ENCODE measurements around the gene FNDC3B.

DNA sequence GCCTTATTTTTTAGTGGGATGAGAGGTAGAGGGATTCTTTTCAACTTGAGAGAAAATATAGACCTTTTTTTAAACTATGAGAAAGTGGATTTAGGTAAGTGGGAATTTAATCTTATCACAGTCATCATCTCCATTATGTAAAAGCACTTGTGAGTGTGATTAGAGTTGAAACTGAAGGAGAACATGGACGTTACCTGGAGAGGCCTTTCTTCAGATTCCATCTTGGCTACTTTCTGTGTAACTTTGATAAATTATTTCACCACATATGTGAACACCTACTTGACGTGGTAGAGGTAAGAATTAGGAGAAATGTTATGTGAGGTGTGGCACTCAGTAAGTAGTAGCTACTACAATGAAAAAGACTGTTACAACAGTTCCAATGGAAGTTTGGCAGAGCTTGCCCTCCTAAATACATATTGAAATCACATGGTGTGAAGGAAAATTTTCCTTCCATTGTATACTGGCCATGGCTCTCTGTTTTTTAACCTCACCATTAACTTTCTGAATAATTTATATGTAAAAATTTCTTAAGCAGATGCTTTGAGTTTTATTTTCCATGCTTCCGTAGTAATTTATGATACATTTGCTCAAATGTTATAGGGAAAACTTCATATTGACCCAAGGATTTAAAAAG lies 193.3 kb downstream of the FNDC3B start:
- no peak for TF ChIP-seq CTCF (conservative IDR thresholded peaks at IDR 0.05; ENCODE audit: low read length)
- TF ChIP-seq EZH2phosphoT487 (IDR thresholded peaks at IDR 0.05; ENCODE audit: borderline replicate concordance), result no peak

All from Loucy (cell line).